NCI-H510A (cell line): Measurements from ENCODE around the gene CFAP298.

Source experiments
- DNase-seq: peaks from one replicate; lab custom pipeline; 2025; lab: John Stamatoyannopoulos, UW

Gene CFAP298

DNA sequence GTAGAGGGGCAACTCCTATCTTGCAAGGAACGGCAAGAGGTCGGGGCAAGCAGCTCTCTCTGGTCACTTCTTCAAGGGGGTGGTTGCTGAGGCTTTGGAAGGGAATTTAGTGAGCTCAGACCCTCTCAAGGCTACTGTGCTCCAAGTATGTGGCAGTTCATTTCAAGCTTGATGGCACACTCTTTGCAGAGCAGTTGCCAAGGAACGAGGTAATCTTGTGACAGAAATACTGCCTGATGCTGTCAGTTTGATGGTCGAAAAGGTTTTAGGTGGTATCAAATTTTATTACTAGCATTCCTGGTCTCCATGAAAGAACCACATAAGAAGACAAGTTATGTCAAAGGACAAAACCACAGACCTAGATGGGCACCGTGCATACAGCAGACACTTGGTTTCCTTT is 13.1 kb downstream of the CFAP298 start:
- no peak for DNase-seq

DNA sequence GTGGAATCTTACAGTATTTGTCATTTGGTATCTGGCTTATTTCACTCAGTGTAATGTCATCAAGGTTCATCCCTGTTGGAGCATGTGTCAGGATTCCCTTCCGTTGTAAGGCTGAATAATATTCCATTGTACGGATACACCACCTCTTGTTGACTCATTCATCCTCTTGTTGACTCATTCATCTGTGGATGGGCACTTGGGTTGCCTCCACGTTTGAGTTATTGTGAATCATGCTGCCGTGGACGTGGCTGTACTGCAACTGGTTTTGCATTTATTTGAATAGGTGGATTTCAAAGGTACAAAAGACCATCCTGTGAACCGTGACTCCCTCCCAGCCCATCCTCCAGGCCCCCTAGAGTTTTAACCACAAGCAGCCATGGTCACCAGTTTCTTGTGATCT is 15.0 kb downstream of the CFAP298 start:
- DNase-seq: no peak

DNA sequence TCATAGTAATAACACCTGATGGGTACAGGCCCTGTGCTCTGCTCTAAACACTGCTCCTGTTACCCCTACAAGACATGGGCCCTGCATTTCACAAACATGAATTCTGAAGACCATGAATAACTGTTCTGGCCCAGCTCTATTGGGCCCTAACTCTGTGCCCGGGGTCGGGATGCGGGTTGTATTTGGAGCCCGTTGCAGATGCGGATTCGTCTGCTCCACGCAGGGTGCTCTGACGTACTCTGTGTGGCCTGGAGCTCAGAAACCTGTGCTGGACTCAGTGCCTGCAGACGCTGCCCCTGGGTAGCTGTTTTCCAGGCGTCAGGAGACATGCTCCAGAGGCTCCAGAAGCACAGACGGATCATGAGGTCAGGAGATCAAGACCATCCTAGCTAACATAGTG is 16.7 kb downstream of the CFAP298 start:
- no peak for DNase-seq

DNA sequence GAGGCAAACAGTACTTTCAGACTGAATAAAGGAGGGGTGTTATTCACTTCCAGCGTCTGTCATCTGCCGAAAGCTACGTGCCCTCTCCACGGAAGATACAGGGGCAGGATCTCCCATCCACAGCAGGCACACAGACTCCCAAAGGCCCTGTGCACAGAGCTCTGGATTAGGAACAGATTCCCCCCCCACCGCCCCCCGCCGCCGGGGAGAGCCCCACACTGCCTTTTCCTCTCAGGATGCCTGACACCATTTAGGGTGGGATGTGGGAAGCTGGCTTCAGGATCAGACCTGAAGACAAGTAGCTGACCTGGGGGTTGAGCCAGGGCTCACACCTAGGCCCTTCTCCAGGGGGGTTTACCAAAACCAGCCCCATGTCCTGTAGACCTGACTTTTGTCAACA is 18.5 kb downstream of the CFAP298 start:
- no peak for DNase-seq

DNA sequence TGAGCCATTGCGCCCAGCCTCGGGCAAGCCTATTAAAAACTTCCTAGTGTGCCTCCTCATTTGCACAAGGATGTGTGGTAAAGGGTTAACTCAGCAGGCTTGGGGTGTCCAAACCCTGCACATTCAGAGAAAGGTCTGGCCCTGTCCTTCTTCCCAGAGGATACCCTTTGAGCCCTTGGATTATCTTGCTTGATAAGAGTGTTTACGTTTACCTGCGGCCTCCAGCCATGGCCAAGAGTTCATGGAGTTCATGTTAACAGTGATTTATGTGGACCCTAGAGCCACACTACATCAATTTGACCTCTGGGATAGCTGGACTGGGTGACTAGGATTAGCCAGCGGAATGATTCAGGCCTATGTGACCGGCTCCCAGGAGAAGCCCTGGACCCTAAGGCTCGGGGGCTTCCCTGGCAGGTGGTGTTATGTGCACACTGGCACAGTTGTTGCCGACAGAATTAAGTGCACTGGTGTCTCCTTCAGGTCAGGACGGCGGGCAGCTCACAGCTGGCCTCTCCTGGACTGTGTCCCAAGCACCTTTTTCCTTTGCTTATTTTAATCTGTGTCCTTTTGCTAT is 19.2 kb downstream of the CFAP298 start:
- no peak for DNase-seq

DNA sequence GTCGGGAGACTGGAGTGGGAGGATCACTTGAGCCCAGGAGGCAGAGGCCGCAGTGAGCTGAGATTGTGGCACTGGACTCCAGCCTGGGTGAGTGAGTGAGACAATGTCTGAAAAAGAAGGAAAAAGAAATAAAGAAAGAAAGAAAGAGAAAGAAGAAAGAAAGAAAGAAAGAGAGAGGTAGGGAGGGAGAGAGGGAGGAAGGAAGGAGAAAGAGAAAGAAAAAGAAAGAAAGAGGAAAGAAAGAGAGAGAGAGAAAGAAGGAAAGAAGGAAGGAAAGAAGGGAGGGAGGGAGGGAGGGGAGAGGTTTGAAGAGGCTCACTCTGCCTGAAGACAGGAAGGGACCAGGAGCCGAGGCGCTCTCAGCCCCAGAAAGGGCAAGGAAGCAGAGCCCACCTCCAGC is 22.0 kb downstream of the CFAP298 start:
- DNase-seq: no peak

DNA sequence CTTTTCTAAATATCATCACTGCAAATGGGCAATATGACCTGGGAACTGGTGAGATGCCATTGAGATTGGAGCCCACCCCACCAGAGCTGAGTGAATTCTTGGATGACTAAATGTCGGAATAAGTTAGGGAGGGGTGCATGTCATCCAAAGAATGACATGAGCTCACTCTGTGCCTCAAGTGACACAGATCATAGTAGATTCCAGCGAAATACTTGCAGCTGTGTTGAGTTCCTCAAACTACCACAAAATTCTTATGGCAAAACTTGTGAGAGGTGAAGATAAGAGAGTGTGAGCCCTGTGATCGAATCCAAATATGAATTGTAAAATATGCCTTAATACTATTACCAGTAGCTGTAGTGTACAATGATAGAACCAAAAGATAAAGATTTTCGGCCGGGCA is 24.5 kb downstream of the CFAP298 start:
- DNase-seq: no peak

DNA sequence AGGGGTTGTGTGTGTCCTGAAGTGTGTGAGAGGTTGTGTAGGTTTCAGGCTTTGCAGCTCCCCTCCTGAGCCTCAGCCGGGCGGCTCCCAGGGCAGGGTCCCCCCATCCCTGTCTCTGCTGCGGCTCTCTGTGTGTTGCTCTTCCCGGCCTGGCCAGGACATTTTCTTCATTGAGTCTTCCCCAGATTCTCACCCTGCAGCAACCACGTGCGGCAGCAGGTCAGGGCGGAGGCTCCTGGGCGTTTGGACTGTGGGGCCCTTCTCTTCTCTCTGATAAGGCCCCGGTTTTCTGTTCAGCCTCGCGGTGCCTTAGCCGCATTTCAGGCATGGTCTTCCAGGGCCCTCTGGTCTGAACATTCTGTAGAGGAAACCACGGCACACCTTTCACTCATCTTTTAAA is 25.1 kb downstream of the CFAP298 start:
- DNase-seq: no peak

DNA sequence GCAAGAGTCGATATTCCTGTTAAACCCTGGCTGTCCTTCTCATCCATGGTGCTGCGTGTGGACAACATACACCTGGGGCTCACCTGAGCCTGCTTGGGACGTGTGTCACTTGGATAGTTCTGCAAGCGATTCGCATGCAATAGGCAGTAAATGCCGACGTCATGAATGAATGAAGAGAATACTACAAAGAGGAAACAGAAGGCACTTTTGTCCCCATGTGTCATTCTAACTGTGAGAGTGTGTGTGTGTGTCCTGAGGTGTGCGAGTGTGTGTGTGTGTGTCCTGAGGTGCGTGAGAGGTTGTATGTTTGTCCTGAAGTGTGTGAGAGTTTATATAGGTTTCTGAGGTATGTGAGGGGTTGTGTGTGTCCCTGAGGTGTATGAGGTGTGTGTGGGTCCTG is 26.2 kb downstream of the CFAP298 start:
- DNase-seq: no peak

DNA sequence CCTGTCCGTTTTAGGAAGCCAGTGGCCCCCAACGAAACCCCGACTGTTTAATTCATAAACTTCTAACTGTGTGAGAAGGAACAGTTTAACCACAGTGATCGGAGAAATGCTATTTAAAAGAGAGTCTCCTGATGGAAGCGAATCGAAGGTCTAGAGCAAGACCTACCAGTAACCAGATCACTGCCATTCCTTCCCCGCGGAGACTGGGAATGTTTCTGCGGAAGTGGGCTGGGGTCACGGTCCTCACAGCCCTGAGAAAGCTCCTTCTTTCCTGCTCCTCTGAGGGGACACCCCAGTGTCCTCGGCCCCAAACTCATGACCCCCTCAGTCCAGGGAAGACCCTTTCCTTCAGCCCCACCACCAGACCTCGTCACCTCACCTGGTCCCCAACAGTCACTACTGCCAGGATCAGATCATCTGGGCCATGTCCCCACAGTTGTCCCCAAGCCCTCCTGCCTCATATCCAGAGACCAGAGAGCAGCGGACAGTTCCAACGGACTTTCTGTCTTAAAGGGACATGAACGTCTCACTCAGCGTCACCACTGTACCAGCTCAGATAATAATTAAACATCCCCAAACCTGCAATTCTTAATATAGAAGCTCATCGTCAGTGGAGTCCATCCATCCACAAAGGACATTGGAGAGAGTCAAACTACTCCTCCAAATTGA is 27.0 kb downstream of the CFAP298 start, which contains the start of gene TCP10L:
Gene TCP10L, minus strand, starts transcription at position 482 of the 669 bp plus-strand sequence. CDS start 1,219 bp downstream, outside the sequence.
- no peak for DNase-seq

DNA sequence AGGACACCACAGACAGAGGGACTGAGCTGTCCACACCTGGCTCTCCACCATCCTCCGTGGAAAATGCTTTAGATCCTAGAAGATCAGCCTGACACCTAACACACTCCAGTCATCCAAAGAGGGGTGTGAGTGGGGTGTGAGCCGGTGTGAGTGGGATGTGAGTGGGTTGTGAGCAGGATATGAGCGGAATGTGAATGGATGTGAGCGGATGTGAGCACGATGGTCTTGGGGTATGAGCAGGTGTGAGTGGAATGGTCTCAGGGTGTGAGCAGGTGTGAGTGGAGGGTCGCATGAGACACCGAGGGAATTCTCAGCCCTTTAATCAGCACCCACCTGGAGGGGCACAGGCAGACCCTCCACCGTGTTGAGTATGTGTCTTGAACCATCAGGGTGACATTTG is 27.7 kb downstream of the CFAP298 start:
- no peak for DNase-seq

DNA sequence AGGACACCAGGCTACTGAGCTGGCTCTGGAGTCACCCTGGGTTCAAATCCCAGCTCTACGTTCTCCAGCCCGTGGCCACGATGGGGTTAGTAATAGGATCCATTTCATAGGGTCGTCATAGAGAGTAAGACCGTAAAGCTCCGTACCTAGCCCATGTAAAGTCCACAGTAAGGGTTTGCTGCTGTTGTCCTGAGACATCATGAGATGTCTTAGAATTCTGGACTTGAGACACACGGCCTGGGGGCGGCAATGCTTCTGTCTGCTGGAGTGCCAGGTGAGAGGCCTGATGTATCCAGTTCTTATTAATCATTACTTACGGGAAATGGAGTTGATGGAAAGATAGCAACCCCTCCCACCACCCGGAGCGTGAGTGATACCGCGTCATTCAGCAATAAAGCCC is 30.4 kb downstream of the CFAP298 start:
- no peak for DNase-seq

DNA sequence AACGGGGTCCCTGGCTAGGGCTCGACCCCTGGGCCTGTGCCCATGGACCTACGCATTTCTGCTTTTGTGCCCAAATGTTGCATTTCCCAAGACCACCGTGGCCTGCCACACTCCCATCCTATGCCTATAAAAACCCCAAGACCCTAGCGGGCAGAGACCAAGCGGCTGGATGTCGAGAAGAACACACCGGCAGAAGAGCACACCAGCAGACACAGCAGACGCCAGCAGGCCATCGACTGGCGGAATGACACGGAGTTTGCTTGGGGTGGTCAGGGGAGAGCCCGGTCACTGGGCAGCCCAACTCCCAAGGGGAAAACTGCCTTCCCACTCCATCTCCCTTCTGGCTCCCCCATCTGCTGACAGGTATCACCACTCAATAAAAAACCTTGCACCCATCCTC is 31.2 kb downstream of the CFAP298 start:
- DNase-seq: no peak

DNA sequence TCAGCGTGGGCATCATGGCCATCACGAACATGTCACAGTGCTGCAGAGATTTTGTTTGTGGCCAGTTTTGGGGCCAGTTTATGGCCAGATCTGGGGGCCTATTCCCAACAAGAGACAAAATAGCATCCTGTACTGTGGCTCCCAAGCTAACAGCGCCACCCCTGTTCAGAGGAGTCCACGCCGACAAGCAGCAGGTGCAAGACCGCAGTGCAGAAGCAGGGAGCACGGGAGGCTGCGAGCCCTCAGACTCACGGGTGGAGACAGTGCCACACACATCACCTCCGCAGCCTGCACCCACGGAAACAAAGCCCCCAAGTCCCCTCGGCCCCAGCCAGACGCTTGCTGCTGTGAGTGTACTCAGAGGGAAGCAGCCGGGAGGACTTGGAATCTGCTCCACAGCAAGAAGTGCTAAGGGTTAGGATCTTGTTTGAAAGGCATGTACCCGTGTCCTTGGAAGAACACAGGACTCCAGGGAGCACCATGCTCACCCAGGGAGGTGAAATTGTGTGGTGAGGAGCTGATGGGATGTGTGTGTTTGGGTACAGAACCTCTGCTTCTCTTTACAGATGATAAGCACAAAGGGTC is 34.0 kb downstream of the CFAP298 start:
- no peak for DNase-seq

DNA sequence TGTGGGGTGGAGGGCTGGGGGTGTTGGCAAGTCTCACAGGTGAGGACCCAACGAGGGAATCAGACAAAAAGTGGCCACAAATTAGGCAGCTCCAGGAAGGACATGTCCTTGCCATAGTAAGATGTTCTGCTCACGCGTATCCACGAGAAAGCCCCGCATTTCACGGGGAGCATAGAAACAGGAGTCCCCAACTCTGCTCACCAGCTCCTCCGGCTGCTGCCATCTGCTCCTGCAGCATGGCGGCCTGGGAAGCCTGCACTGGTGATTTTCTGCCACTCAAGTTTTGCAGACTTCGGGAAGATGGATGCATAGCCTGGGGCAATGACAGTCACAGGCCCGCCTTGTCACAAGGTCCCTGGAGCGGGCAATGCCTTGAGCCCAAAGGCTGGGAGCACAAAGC is 36.2 kb downstream of the CFAP298 start:
- DNase-seq: no peak

DNA sequence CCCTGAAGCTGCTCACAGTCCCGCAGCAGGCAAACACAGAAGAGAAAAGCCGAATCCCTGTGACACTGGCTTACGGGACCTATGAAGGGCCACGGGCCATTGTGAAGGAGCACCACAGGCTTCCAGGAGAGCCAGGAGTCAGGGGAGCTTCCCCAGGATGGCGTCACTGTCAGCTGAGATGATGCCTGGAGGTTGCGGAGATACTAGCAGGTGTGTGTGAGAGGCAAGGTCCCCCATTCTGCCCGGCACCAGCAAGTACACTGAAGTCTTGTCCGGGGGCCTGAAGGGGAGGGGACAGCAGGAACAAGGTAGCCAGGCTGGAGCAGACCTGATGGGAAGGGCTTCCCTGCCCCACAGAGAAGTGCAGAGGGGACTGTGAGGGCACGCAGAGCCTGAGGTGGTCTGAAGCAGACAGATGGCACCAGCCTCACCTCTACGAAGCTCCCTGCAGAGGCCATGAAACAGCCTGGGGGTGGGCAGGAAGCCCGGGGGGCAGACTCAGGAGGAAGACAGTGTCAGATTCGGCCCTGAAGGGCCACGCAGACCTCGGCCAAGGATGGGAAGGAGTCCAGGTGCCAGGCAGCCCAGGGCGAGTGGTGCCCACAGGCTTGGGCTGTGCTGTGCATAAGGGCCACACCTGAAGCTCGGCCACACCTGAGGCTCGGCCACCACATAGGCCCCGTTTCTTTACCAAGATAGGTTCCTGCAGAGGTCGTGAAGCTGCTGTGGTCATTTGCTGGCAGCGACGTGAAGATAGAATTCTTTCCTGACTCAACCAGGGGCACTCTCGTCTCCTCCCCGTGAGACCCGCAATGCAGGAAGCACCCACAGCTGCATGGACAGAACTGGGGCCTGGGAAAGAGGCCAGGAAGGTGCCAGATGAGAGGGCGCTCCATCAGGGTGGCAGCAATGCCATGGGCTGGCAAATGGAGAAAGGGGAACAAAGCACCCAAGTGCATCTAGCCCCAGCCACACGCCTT is 36.9 kb downstream of the CFAP298 start:
- no peak for DNase-seq

DNA sequence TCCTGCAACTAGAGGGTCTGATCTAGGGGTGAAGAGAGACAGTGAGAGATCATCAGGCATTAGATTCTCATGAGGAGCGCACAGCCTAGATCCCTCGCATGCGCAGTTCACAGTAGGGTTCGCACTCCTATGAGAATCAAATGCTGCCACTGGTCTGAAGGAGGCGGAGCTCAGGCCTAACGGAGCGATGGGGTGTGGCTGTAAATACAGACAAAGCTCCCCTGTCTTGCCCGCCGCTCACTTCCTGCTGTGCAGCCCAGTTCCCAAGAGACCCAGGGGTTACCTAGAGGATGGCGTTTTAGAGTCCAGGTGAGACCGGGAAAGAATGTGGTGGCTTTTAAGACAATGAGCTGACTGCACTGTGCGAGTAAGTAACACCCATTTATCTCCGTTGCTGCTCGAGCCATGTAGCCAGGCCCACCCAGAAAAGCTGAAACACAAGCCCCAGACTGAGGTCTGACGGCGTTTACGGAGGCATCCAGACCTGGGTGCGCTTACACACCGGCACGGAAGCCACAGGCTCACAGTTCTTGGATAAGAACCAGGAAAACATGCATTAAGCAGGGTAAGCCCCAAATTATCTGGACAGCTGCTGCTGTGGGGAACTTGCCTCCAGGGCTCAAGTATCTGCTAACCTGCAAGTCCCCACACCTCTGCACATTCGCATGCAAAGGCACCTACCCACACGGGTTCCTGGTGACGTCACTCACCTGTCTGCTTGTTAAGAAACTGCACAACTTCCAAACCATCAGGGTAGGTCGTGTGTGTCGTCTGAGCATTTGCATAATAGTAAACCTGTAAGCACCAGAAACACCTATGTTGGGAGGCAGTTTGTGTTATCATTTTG is 39.4 kb downstream of the CFAP298 start:
- no peak for DNase-seq

DNA sequence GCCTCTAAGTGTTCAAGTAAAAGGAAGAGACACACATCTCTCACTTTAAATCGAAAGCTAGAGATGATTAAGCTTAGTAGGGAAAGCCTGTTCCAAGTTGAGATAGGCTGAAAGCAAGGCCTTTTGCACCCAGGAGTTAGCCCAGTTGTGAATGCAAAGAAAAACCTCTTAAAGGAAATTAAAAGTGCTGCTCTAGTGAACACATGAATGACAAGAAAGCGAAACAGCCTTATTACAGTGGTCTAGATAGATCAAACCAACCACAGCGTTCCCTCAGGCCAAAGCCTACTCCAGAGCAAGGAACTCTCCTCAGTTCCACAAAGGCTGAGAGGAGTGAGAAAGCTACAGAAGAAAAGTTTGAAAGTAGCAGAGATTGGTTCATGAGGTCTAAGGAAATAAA is 41.7 kb downstream of the CFAP298 start:
- no peak for DNase-seq

DNA sequence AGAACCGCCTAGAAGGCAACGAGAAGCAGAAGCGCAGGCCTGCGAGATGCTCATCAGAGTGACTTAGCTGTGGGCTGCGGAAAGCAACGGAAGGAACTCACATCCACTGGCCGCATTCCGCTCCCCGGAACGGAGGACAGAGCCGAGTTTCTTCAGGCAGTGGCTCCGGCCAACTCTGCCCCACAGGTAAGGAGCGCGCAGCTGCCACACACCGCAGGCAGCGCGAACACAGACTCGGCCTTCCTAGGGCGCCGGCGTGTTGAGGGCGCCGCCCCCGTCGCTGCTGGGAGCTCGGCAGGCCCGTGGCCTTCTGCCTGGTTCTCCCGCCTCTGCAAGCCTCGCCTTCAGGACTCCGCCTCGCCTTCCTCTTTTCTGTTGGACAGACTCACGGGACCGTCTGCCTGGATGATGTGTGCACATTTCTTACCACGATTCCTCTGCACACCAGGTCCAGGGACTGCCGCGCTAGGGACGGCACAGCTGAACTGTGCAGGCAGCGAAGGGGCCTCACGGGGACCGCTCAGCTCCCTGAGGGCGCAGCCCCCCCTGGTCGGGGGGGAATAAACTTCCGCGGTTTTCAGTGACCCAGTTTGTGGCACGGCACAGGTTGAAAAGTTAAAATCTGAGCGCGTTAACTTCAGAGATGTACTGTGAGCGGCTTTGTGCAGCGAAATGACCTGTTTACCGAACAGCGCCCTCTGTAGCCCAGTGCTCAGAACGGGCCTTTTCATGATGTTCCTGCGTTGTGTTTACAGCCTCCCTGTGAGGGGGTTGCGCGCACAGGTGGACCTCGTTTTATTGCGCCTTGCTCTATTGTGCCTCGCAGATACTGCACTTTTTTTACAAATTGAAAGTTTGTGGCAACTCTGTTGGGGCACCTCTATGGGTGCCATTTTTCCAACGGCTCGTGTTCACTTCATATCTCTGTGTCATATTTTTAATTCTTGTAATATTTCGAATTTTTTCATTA is 42.6 kb downstream of the CFAP298 start:
- peak; percentile 72 for DNase-seq

DNA sequence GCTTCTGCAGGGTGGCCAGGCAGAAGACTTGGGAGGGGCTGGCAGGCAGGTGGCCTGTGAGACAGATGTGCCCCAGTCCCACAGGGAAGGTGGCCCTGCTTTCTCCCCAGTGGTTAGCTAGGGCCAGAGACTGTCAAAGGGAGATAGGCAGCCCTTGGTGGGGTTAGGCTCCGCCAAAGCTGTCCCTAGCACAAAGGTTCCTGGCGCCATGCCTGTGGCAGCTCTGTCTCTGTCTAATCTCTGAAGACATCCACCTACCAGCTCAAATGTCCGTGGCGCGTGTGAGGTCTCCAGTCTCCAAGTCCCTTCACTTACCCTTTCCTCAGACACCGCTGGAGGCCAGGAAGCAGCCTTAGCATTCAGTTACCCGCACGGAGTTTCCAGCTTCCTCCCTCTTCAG is 44.6 kb downstream of the CFAP298 start:
- DNase-seq: no peak
